NT2/D1 (cell line): ENCODE data around the gene BSPRY.

Experiments
- SUZ12 ChIP-seq: IDR thresholded peaks from 2 replicates; pipeline ENCODE4 v1.6.1; 2011; ENCODE audit not compliant: insufficient read length, insufficient read depth; ENCODE audit errors: extremely low read depth
- YY1 ChIP-seq: IDR thresholded peaks from 2 replicates; pipeline ENCODE4 v1.6.1; 2011; ENCODE audit not compliant: insufficient read length, insufficient read depth
- ZNF274 ChIP-seq: IDR thresholded peaks from 2 replicates; pipeline ENCODE4 v1.6.1; 2011; ENCODE audit warnings: mild to moderate bottlenecking, low read depth, low read length

DNA sequence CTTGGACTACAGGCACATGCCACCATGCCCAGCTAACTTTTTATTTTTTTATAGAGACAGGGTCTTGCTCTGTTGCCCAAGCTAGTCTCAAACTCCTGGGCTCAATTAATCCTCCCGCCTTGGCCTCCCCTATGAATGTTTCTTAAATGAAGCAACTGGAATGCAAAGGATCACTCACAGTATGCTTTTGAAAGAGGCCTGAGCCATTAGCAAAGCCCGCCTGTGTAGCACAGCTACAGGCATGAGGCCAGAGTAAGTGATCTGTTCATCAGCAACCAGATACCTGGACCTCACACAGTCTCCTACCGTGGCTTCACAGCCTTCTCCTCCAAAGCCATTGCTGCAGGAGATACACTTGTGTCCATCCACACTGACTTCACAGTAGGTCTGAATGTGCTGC, 29.3 kb upstream of the BSPRY start:
- no peak for TF ChIP-seq ZNF274
- TF ChIP-seq SUZ12: no peak
- no peak for TF ChIP-seq YY1
